ENCODE measurements around the gene SGCA. TPM values are rescaled to one million over a fixed set of nuclear protein-coding genes. Genes with fewer than 3 reads are reported as not detected.

SGCA gene
- total and polyA plus RNA-seq, 7 donors, result 120 to 291 (median 254) TPM

DNA sequence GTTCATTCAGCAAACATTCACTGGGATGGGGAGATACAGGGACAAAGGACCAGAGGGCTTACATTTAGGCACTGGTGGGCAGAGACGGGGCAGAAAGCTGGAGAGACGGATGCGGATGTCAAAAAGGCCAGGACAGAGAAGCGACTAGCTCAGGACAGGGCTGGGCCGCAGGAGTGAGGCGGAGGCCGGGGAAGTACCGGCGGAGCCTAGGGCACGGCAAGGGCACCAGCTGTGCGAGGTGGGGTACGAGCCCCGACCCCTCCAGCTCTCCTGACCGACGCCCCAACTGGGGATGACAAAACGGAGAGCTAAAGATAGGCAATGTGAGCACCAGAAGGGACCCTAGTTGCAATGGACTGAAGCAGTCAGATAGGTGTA lies 3.9 kb upstream of the SGCA start:
- no peaks in the 10 kb centered on the region for H3K27me3 ChIP-seq (ENCODE audit: insufficient read depth in 3 of 3, low read length in 2 of 3)
- H3K4me1 ChIP-seq, result peaks cover 33% of the 10 kb centered on the region
- ATAC-seq, result no peak
- H3K36me3 ChIP-seq (ENCODE audit: insufficient read depth in 1 of 2, low read depth in 1 of 2), result no peaks in the 10 kb centered on the region
- H3K4me3 ChIP-seq, result peak overlapping the region; percentile 76
- no peak for TF ChIP-seq CTCF (IDR thresholded peaks at IDR 0.05)
- peak in 1 of 2 donors; percentile 31 for DNase-seq
- intact Hi-C loops (cut with DNase I), result loop anchor here in 1 of 2 donors (1.0 to 2.0 kb wide), 3 partner anchors 10 to 45 kb away; no protein-coding TSS in a partner anchor
- no peaks in the 10 kb centered on the region for H3K9me3 ChIP-seq
- peak overlapping the region; percentile 66 for H3K27ac ChIP-seq
- 50 to 59% (median 50%) methylated on average over 16 of the region's 16 CpGs for WGBS, 3 donors

DNA sequence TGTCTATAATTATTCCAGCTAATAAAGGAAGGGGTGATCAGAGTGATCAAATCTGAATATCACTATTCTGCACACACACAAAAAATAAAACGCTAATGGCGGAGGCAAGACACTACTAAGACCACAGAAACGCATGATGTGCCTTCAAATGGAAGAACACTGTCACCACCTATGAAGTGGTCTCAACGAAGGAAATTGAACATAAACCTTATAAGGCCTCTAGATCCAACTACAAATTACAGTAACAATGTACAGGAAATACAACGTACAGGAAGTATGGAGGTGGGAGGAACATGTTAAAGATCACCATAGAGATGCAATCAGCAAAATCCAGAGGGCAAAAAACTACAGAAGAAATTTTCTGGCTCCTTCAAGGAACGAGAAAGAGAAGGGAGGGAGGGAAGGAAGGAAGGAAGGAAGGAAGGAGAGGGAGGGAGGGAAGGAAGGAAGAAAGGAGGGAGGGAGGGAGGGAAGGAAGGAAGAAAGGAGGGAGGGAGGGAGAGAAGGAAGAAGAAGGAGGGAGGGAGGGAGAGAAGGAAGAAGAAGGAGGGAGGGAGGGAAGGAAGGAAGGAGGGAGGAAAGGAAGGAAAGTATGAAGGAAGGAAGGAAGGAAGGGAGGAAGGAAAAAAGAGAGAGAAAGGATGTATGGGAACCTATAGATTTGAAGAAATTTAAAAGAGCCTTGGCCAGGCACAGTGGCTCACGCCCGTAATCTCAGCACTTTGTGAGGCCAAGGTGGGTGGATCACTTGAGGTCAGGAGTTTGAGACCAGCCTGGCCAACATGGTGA lies 3.1 kb upstream of the SGCA start:
- WGBS, 3 donors, result 78 to 81% (median 78%) methylated on average over 8 of the region's 8 CpGs
- TF ChIP-seq CTCF (IDR thresholded peaks at IDR 0.05), result no peak
- no peaks in the 10 kb centered on the region for H3K9me3 ChIP-seq
- peaks cover 39% of the 10 kb centered on the region for H3K4me1 ChIP-seq
- no peak for ATAC-seq
- no peak overlapping the region for H3K4me3 ChIP-seq
- no peak for DNase-seq
- intact Hi-C loops (cut with DNase I), result no loop called here
- H3K36me3 ChIP-seq (ENCODE audit: insufficient read depth in 1 of 2, low read depth in 1 of 2), result no peaks in the 10 kb centered on the region
- no peaks in the 10 kb centered on the region for H3K27me3 ChIP-seq (ENCODE audit: insufficient read depth in 3 of 3, low read length in 2 of 3)
- H3K27ac ChIP-seq, result peak overlapping the region; percentile 30

GRCh38 chr17:50163843-50164696 lies 1.7 kb upstream of the SGCA start:
- Histone ChIP-seq H3K27me3 (ENCODE audit: insufficient read depth in 3 of 3, low read length in 2 of 3) (no peaks in the 10 kb centered on the region), H3K9me3 (no peaks in the 10 kb centered on the region), H3K4me1 (peaks cover 53% of the 10 kb centered on the region), H3K4me3 (no peak overlapping the region), H3K27ac (peak overlapping the region; percentile 99), H3K36me3 (ENCODE audit: insufficient read depth in 1 of 2, low read depth in 1 of 2) (peaks cover 0 to 14% of the 10 kb centered on the region in 2 donors)
- intact Hi-C loops (cut with DNase I), result no loop called here
- no peak for TF ChIP-seq CTCF (IDR thresholded peaks at IDR 0.05)
- ATAC-seq (peak in 3 of 4 donors; percentile 39 to 52 (median 45)), DNase-seq (peak; percentile 60 to 79)
- WGBS, 3 donors, result 53 to 64% (median 64%) methylated on average over 10 to 11 of the region's 11 CpGs

DNA sequence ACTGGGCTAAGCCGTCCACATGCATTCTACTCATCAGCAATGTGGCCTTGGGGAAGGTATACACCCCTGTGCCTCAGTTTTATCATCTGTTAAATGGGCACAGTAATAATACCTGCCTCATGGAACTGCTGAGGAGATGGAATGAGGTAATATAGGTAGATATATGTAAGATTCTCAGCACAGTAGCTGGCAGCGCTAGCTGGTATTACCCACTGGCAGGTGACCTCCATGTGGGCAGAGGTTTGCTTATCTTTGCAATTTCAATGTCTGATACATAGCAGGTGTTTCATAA lies 1.2 kb upstream of the SGCA start:
- WGBS, 3 donors, result 69 to 89% (median 78%) methylated on average over 2 of the region's 2 CpGs
- no peak for TF ChIP-seq CTCF (IDR thresholded peaks at IDR 0.05)
- DNase-seq, result no peak
- Histone ChIP-seq H3K4me1 (peaks cover 53% of the 10 kb centered on the region), H3K36me3 (ENCODE audit: insufficient read depth in 1 of 2, low read depth in 1 of 2) (peaks cover 0 to 18% of the 10 kb centered on the region in 2 donors), H3K9me3 (no peaks in the 10 kb centered on the region), H3K4me3 (peak overlapping the region; percentile 80), H3K27me3 (ENCODE audit: insufficient read depth in 3 of 3, low read length in 2 of 3) (no peaks in the 10 kb centered on the region), H3K27ac (peak overlapping the region; percentile 99)
- no peak for ATAC-seq
- intact Hi-C loops (cut with DNase I), result no loop called here

All from psoas muscle (tissue), 8 donors.